Loucy (cell line): Measurements from ENCODE around the gene CDT1.

Experiments used
- H2AFZ ChIP-seq: fragments of 200-600 bp; sonication (generic); 2 replicates; pipeline ENCODE4 v1.6.0; 2016; ENCODE audit warnings: antibody characterized with exemption, mild to moderate bottlenecking, low read length, moderate library complexity
- H3F3A ChIP-seq: fragments of 200-600 bp; 2 replicates; pipeline ENCODE4 v1.6.0; 2016; ENCODE audit warnings: antibody characterized with exemption, low read depth, mild to moderate bottlenecking
- H3K27me3 ChIP-seq: fragments of 200-600 bp; sonication (generic); 2 replicates; pipeline ENCODE4 v1.6.1; 2014; ENCODE audit warnings: low read length, mild to moderate bottlenecking; ENCODE audit not compliant: insufficient read depth, poor library complexity, severe bottlenecking
- H3K36me3 ChIP-seq: fragments of 200-600 bp; sonication (generic); 2 replicates; pipeline ENCODE4 v1.6.1; 2016; ENCODE audit warnings: low read length; ENCODE audit not compliant: insufficient read depth
- H3K4me1 ChIP-seq: fragments of 200-600 bp; sonication (generic); 2 replicates; pipeline ENCODE4 v1.5.1; 2014; ENCODE audit warnings: low read length, mild to moderate bottlenecking; ENCODE audit not compliant: insufficient read depth, poor library complexity, severe bottlenecking
- H3K4me2 ChIP-seq: fragments of 200-600 bp; sonication (generic); 2 replicates; pipeline ENCODE4 v1.6.0; 2014; ENCODE audit warnings: antibody characterized with exemption, low read length, low read depth, mild to moderate bottlenecking; ENCODE audit not compliant: poor library complexity, severe bottlenecking
- H3K4me3 ChIP-seq: fragments of 200-600 bp; sonication (generic); 2 replicates; pipeline ENCODE4 v1.5.1; 2014; ENCODE audit warnings: low read length, mild to moderate bottlenecking, mixed read lengths; ENCODE audit not compliant: poor library complexity, severe bottlenecking
- H3K79me2 ChIP-seq: fragments of 200-600 bp; sonication (generic); 2 replicates; pipeline ENCODE4 v1.6.1; 2014; ENCODE audit warnings: low read length; ENCODE audit not compliant: insufficient read depth
- H3K9ac ChIP-seq: fragments of 200-600 bp; sonication (generic); 2 replicates; pipeline ENCODE4 v1.6.0; 2014; ENCODE audit warnings: mild to moderate bottlenecking, low read depth, low read length, moderate library complexity; ENCODE audit not compliant: poor library complexity, severe bottlenecking
- H3K9me2 ChIP-seq: fragments of 200-600 bp; sonication (generic); replicated peaks from 2 replicates; pipeline ENCODE4 v1.6.1; 2016; ENCODE audit warnings: low read depth, low read length, mixed read lengths
- H3K9me3 ChIP-seq: fragments of 200-600 bp; sonication (generic); 2 replicates; pipeline ENCODE4 v1.6.1; 2014; ENCODE audit warnings: mild to moderate bottlenecking, antibody characterized with exemption, low read length, low read depth; ENCODE audit not compliant: insufficient read depth
- H4K20me1 ChIP-seq: fragments of 200-600 bp; sonication (generic); 2 replicates; pipeline ENCODE4 v1.6.0; 2014; ENCODE audit warnings: antibody characterized with exemption, low read length, mild to moderate bottlenecking; ENCODE audit not compliant: insufficient read depth, poor library complexity, severe bottlenecking
- CTCF ChIP-seq: fragments of 200-600 bp; sonication (generic); conservative IDR thresholded peaks from 2 replicates; pipeline ENCODE4 v1.5.1; 2014; ENCODE audit warnings: mild to moderate bottlenecking, antibody characterized with exemption, low read length
- EZH2phosphoT487 ChIP-seq: fragments of 200-600 bp; IDR thresholded peaks from 2 replicates; pipeline ENCODE4 v1.6.1; 2018; ENCODE audit warnings: antibody characterized with exemption, mild to moderate bottlenecking, moderate library complexity, borderline replicate concordance

CDT1 gene

DNA sequence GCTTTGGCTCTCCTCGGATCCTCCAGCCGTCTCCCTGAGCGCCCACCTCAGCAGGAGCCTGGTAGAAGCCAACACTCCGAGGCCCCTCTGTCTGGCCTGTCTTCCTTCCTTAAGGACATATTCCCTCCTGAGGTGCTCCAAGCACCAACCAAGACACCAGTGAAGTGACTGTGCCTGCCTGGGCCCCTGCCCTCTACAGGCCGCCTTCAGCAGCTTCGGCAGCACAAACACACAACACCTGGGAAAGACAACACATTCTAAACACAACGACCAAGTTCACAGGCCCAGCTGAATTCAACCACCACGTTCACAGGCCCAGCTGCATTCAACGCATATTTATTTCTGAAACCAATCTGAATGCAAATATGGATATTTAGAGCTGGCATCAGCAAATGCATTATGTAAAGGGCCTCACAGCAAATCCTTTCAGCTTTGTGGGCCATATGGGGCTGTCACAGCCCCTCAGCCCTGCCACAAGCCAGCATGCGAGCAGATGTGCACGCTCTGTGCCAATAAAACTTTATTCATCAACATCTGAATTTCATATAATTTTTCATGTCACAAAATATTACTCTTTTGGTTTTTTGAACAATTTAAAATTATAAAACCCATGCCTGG lies 40.9 kb downstream of the CDT1 start:
- no peaks in the 10 kb centered on the region for H3K9me2 ChIP-seq
- no peak overlapping the region for H3K4me3 ChIP-seq
- no peak overlapping the region for H3K9ac ChIP-seq
- TF ChIP-seq EZH2phosphoT487: no peak
- TF ChIP-seq CTCF: no peak
- H3F3A ChIP-seq: no peaks in the 10 kb centered on the region
- H3K79me2 ChIP-seq: no peaks in the 10 kb centered on the region
- no peaks in the 10 kb centered on the region for H4K20me1 ChIP-seq
- no peaks in the 10 kb centered on the region for H3K9me3 ChIP-seq
- no peaks in the 10 kb centered on the region for H3K36me3 ChIP-seq
- no peak overlapping the region for H3K4me2 ChIP-seq
- H3K4me1 ChIP-seq: no peaks in the 10 kb centered on the region
- H2AFZ ChIP-seq: no peak overlapping the region
- no peaks in the 10 kb centered on the region for H3K27me3 ChIP-seq

DNA sequence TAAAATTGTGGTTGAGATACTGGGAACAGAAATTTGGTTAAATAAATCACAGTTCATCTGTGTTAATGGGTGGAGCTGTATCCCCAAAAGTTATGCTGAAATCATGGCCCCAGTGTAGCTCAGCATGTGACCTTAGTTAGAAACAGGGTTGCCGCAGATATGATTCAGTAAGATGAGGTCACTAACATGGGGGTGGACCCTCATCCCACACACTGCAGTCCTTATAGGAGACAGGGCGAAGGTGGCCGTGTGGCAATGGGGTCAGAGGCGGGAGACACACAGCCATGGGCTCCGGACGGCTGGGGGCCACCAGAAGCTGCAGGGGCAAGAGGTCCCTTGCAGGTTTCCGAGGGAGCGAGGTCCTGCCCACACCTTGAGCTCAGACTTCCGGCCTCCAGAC lies 42.5 kb downstream of the CDT1 start:
- Histone ChIP-seq H3K36me3 (no peaks in the 10 kb centered on the region), H3K9me3 (no peaks in the 10 kb centered on the region), H3K27me3 (no peaks in the 10 kb centered on the region), H4K20me1 (no peaks in the 10 kb centered on the region), H3K4me3 (no peak overlapping the region), H3K4me1 (no peaks in the 10 kb centered on the region), H3K9me2 (no peaks in the 10 kb centered on the region), H3F3A (no peaks in the 10 kb centered on the region), H3K79me2 (no peaks in the 10 kb centered on the region), H2AFZ (no peak overlapping the region), H3K4me2 (no peak overlapping the region), H3K9ac (no peak overlapping the region)
- TF ChIP-seq CTCF: no peak
- no peak for TF ChIP-seq EZH2phosphoT487

GRCh38 chr16:88847654-88848053 lies 44.1 kb downstream of the CDT1 start:
- H3K4me3 ChIP-seq: no peak overlapping the region
- H3F3A ChIP-seq: no peaks in the 10 kb centered on the region

More at GRCh38 chr16:88847654-88848053, 44.1 kb downstream of the CDT1 start:
- no peaks in the 10 kb centered on the region for H4K20me1 ChIP-seq
- no peaks in the 10 kb centered on the region for H3K27me3 ChIP-seq
- no peaks in the 10 kb centered on the region for H3K79me2 ChIP-seq
- no peak overlapping the region for H3K9ac ChIP-seq
- no peaks in the 10 kb centered on the region for H3K9me2 ChIP-seq
- H3K4me2 ChIP-seq: no peak overlapping the region
- no peaks in the 10 kb centered on the region for H3K9me3 ChIP-seq
- H3K4me1 ChIP-seq: no peaks in the 10 kb centered on the region
- no peaks in the 10 kb centered on the region for H3K36me3 ChIP-seq
- H2AFZ ChIP-seq: no peak overlapping the region
- no peak for TF ChIP-seq EZH2phosphoT487
- TF ChIP-seq CTCF: no peak
